Activated naive CD4-positive, alpha-beta T cell treated with anti-CD3 and anti-CD28 coated beads, Interleukin-2, amount 50 U/mL, for 24 hours (primary cell): ENCODE measurements around the gene PHF21A.

ENCODE experiments used
- H3K27ac Mint-ChIP-seq: one replicate; pipeline ENCODE4 v1.8.0; 2021; ENCODE audit warnings: mild to moderate bottlenecking, mixed read lengths
- H3K27me3 Mint-ChIP-seq: one replicate; pipeline ENCODE4 v1.8.0; 2021; ENCODE audit warnings: mixed read lengths
- H3K36me3 Mint-ChIP-seq: one replicate; pipeline ENCODE4 v1.8.0; 2021; ENCODE audit warnings: mixed read lengths
- H3K4me1 Mint-ChIP-seq: one replicate; pipeline ENCODE4 v1.8.0; 2021; ENCODE audit warnings: mixed read lengths
- H3K4me3 Mint-ChIP-seq: one replicate; pipeline ENCODE4 v1.8.0; 2021; ENCODE audit warnings: mild to moderate bottlenecking, mixed read lengths
- H3K9me3 Mint-ChIP-seq: one replicate; pipeline ENCODE4 v1.8.0; 2021; ENCODE audit warnings: mixed read lengths

Gene PHF21A

DNA sequence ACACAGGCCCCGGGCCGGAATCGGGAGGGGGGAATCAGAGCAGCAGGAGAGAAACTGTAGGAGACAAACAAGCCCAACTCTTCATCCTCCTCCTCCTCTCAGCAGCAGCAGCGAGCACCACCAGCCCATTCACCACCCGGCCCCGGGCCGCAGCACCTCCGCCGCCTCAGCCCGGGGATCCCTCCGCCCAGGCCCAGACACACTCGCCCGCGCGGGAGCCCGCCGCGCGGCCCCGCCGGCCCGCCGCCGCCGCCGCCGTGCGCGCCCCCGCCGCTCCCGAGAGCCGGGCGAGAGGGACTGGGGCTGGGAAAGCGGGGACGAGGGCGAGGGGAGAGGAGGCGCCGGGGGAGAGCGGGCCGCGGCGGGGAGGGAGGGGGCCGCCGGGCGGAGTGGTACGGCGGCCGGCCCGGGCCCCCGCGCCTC is at the start of gene PHF21A:
Gene PHF21A (minus strand): TSS at position 154 of the 423 bp plus-strand sequence. CDS start 37,235 bp downstream, outside the sequence.
- Mint-ChIP-seq H3K4me3 (peak within 1 kb of the TSS; percentile 89), H3K27ac (peak within 1 kb of the TSS; percentile 96), H3K36me3 (no peaks in the 10 kb centered on the region), H3K4me1 (peaks cover 44% of the 10 kb centered on the region), H3K9me3 (no peaks in the 10 kb centered on the region), H3K27me3 (no peaks in the 10 kb centered on the region)

DNA sequence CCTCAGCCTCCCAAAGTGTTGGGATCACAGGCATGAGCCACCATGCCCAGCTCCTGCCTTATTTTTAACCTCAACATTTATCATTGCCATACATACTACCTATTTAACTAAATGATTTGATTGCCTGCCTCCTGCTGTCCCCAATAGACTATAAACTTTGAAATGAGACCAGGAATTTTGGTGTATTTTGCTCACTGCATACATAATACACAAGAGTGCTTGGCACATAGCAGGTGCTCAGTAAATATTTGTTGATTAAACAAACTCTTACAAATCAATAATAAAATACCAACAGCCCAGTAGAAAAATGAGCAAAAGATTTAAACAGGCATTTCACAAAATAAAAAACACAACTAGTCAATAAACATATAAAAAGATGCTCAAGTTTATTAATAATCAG is 49.5 kb upstream of the PHF21A start:
- H3K4me3 Mint-ChIP-seq, result no peak overlapping the region
- no peaks in the 10 kb centered on the region for H3K36me3 Mint-ChIP-seq

DNA sequence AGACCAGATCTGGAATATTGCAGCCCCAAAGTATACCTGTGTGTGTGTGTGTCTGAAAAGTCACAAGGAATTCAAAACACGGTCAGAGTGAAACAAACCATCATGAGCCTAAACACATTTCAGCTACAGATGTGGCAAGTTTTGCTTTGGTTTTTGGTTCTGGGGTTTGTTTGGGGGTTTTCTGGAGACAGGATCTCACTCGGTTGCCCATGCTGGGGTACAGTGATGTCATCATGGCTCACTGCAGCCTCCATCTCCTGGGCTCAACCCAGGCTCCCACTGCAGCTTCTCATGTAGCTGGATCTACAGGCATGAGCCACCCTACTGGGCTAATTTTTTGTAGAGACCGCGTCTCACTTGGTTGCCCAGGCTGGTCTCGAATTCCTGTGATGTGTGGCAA is 41.4 kb upstream of the PHF21A start:
- no peaks in the 10 kb centered on the region for H3K4me1 Mint-ChIP-seq
- peaks cover 18% of the 10 kb centered on the region for H3K27me3 Mint-ChIP-seq
- no peaks in the 10 kb centered on the region for H3K9me3 Mint-ChIP-seq
- H3K4me3 Mint-ChIP-seq, result no peak overlapping the region
- H3K36me3 Mint-ChIP-seq, result no peaks in the 10 kb centered on the region
- H3K27ac Mint-ChIP-seq, result no peak overlapping the region

More for the DNA sequence above, 49.5 kb upstream of the PHF21A start:
- Mint-ChIP-seq H3K9me3 (no peaks in the 10 kb centered on the region), H3K4me1 (no peaks in the 10 kb centered on the region), H3K27ac (no peak overlapping the region), H3K27me3 (peaks cover 16% of the 10 kb centered on the region)

DNA sequence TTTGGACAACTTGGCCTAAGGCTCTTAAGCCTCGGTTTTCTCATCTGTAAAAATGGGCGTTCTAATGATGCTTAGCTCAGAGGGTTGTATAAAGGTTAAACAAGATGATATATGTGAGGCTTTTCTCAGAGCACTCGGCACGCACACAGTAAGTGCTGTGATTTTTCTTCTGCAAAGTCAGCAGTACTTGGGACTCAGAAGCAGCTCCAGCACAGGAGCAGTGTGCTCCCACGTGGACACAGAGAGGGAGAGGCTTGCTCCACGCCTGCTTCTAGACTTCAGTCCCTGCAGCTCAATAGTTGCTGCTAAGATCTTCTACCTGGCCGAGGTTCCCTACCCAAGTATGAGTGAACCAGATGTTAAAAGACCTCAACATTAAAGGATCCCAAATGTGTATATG is 39.9 kb upstream of the PHF21A start:
- H3K4me3 Mint-ChIP-seq, result no peak overlapping the region
- H3K27me3 Mint-ChIP-seq, result peaks cover 17% of the 10 kb centered on the region
- no peak overlapping the region for H3K27ac Mint-ChIP-seq
- H3K4me1 Mint-ChIP-seq, result no peaks in the 10 kb centered on the region
- H3K9me3 Mint-ChIP-seq, result no peaks in the 10 kb centered on the region
- no peaks in the 10 kb centered on the region for H3K36me3 Mint-ChIP-seq

DNA sequence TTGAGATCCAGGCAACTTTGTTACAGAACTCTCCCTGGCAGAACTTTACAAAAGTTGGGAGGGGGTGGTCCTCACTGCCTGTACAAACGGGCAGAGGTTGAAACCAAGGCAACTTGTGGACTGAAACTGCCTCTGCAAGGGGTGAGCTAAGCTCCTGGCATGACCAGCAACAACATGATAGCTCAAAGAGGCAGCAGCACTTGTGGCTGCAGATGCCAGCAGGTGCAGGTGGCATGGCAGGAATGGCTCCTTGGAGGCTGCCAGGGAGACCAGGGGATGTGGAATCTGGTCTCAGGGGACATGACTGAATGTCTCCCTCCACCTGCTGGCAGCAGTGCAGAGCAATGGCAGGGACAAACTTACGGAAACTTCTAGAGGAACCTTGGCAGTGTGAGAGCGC is 38.8 kb upstream of the PHF21A start:
- H3K4me1 Mint-ChIP-seq, result no peaks in the 10 kb centered on the region
- H3K27me3 Mint-ChIP-seq, result peaks cover 17% of the 10 kb centered on the region
- H3K27ac Mint-ChIP-seq, result no peak overlapping the region
- no peak overlapping the region for H3K4me3 Mint-ChIP-seq
- no peaks in the 10 kb centered on the region for H3K36me3 Mint-ChIP-seq
- H3K9me3 Mint-ChIP-seq, result no peaks in the 10 kb centered on the region

DNA sequence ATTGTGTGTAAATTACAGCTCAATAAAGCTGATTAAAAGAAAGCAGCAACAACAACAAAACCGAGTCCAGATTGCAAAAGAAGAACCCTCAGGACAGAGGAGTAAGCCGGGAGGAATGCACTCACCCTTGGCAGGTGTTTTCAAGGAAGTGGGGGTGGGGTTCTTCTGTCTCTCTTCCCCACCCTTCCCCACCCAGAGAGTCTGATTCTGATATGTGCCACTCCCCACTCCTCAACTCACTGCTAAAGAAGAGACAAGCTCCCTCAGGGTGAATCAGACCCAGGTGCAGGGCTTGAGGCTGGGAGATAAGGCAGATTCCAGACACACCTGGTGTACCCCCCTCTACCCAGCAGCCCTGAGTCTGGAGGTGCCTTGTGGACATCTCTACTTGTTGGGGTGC is 38.4 kb upstream of the PHF21A start:
- Mint-ChIP-seq H3K9me3 (no peaks in the 10 kb centered on the region), H3K4me1 (no peaks in the 10 kb centered on the region), H3K27me3 (peaks cover 17% of the 10 kb centered on the region), H3K36me3 (no peaks in the 10 kb centered on the region), H3K27ac (no peak overlapping the region), H3K4me3 (no peak overlapping the region)

DNA sequence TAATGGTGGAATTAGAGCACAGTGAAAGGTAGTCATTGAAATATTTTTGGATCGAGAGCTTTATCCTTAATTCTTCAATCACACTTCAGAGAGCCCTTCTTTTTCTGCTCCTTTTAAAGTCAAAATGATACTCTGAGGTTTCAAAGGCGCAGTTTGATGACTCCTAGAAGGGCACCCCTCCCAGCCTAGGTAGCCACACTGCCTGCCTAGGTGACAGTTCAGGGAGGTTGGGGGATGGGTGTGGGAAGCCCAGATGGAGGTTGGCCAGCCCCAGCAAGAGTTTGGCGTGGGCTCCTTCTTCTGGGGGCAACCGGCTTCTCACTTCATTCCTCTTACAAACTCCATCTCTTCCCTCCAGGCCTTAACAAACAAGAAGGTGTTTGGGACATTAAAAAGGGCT is 28.6 kb upstream of the PHF21A start:
- no peaks in the 10 kb centered on the region for H3K9me3 Mint-ChIP-seq
- H3K4me1 Mint-ChIP-seq, result no peaks in the 10 kb centered on the region
- no peak overlapping the region for H3K27ac Mint-ChIP-seq
- no peak overlapping the region for H3K4me3 Mint-ChIP-seq
- H3K27me3 Mint-ChIP-seq, result peaks cover 4% of the 10 kb centered on the region
- no peaks in the 10 kb centered on the region for H3K36me3 Mint-ChIP-seq

DNA sequence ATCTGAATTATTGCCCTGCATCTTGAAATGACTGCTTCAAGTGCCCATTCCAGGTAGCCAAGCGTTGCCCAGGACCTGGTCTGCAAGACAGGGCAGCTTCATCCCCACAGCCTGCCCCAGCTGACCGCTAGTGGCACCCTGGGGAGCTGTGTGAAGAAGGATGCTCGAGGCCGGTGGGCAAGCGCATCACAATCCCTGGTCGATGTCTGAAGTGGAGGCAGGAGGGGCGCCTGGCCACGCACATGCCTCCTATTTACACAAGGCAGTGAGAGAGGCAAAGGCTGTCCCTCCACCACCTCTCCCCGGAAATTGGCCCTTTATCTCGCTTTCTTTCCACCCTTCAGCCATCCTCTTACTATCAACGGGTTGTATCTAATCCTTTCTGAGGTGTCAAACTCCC is 28.1 kb upstream of the PHF21A start:
- no peaks in the 10 kb centered on the region for H3K4me1 Mint-ChIP-seq
- H3K27ac Mint-ChIP-seq, result no peak overlapping the region
- no peak overlapping the region for H3K4me3 Mint-ChIP-seq
- H3K36me3 Mint-ChIP-seq, result no peaks in the 10 kb centered on the region
- H3K9me3 Mint-ChIP-seq, result no peaks in the 10 kb centered on the region
- H3K27me3 Mint-ChIP-seq, result peaks cover 4% of the 10 kb centered on the region

DNA sequence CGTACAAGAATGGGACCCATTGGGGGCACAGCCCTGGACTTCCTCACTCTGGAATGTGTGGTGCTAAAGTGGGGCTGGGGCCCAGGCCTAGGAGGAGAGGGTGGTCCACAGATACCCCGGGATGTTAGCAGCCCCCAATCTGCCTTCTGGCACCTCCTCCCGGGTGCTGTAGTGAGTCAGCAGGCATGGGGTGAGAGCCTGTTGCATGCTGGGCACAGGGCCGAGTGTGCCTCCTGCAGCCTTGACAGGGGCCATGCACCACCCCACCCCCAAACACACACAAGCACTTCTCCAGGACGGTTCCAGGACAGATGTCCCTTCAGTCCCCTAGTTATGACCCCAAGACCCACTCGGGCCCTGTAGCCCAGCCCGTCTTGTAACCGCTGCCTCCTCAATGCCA is 23.5 kb upstream of the PHF21A start:
- no peaks in the 10 kb centered on the region for H3K9me3 Mint-ChIP-seq
- H3K27ac Mint-ChIP-seq, result no peak overlapping the region
- H3K36me3 Mint-ChIP-seq, result no peaks in the 10 kb centered on the region
- H3K27me3 Mint-ChIP-seq, result peaks cover 2% of the 10 kb centered on the region
- H3K4me3 Mint-ChIP-seq, result no peak overlapping the region
- no peaks in the 10 kb centered on the region for H3K4me1 Mint-ChIP-seq

DNA sequence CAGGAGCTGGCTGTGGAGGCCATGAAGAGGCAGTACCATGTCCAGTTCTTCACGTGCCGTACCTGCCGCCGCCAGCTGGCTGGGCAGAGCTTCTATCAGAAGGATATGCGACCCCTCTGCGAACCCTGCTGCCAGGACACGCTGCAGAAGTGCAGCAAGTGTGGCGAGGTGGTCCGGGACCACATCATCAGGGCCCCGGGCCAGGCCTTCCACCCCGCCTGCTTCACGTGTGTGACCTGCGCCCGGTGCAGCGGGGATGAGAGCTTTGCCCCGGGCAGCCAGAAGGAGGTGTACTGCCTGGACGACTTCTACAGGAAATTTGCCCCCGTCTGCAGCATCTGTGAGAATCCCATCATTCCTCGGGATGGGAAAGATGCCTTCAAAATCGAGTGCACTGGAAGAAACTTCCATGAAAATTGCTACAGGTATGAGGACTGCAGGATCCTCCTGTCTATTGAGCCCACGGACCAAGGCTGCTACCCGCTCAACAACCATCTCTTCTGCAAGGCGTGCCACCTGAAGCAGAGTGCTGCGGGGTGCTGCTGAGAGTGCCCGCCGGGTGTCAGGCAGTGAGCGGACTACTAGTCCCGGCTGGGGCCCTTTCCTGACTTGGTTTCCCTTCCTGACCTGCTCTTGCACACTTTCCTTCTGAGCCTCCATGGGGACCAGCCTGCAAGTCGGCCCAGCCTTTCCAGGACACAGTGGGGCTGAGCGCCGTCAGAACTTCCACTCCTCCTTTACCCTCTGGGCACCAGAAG is 22.0 kb upstream of the PHF21A start:
- Mint-ChIP-seq H3K9me3 (no peaks in the 10 kb centered on the region), H3K36me3 (no peaks in the 10 kb centered on the region), H3K27ac (no peak overlapping the region), H3K4me1 (no peaks in the 10 kb centered on the region), H3K4me3 (no peak overlapping the region), H3K27me3 (no peaks in the 10 kb centered on the region)

DNA sequence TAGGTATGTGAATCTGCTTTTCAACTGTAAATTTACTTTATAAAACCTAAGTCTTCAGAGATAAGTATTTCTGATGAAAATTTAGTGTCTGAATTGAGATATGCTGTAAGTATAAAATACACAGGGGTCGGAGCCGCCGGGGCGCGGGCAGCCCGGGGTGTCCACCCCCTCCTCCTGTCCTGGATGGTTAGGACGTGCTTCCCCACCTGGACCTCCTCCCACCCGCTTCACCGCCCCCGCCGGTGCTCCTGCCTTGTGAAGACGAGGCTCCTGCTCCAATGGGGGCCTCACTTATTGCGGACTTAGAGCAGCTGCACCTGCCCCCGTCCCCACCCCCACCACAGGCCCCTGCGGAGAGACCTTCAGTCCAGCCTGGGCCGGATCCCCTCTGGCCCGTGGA is 21.3 kb upstream of the PHF21A start:
- H3K36me3 Mint-ChIP-seq, result no peaks in the 10 kb centered on the region
- H3K27me3 Mint-ChIP-seq, result no peaks in the 10 kb centered on the region
- H3K27ac Mint-ChIP-seq, result no peak overlapping the region
- no peaks in the 10 kb centered on the region for H3K9me3 Mint-ChIP-seq
- H3K4me1 Mint-ChIP-seq, result no peaks in the 10 kb centered on the region
- H3K4me3 Mint-ChIP-seq, result no peak overlapping the region

DNA sequence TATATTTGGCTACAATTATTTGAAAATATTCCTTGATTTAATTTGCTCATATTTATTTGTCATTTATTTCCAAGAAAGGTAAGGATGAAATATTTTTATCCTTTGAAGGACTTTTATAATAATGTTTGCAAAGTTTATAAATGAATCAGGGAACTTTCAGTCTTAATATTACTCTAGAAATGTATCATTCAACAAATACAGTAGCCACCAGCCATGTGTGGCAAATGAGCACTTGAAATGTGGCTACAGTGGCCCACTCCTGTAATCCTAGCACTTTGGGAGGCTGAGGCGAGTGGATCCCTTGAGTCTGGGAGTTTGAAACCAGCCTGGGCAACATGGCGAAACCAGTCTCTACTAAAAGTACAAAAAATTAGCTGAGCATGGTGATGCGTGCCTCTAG is 20.3 kb upstream of the PHF21A start:
- Mint-ChIP-seq H3K27me3 (no peaks in the 10 kb centered on the region), H3K36me3 (no peaks in the 10 kb centered on the region), H3K9me3 (no peaks in the 10 kb centered on the region), H3K27ac (no peak overlapping the region), H3K4me3 (no peak overlapping the region), H3K4me1 (no peaks in the 10 kb centered on the region)

DNA sequence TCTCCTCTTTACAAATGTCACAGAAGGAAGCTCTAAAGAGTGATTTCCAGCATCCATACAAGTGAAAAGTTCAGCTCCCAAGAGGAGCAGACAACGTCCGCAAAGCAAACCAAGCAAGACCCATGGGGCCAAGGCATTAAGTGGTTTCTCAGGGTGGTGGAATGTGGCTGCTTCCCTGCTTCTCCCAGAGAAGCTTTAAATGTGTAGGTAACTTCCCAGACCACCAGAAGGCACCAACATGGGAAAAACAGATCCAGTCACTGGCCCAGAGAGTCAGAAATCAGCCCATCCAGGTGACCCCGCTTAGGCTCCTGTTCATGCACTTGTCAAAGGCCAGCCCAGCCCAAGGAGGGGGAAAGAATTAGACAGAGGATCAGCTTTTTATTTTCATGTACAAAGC is 13.3 kb upstream of the PHF21A start:
- no peaks in the 10 kb centered on the region for H3K9me3 Mint-ChIP-seq
- no peaks in the 10 kb centered on the region for H3K4me1 Mint-ChIP-seq
- H3K27ac Mint-ChIP-seq, result no peak overlapping the region
- no peaks in the 10 kb centered on the region for H3K36me3 Mint-ChIP-seq
- no peaks in the 10 kb centered on the region for H3K27me3 Mint-ChIP-seq
- no peak overlapping the region for H3K4me3 Mint-ChIP-seq

DNA sequence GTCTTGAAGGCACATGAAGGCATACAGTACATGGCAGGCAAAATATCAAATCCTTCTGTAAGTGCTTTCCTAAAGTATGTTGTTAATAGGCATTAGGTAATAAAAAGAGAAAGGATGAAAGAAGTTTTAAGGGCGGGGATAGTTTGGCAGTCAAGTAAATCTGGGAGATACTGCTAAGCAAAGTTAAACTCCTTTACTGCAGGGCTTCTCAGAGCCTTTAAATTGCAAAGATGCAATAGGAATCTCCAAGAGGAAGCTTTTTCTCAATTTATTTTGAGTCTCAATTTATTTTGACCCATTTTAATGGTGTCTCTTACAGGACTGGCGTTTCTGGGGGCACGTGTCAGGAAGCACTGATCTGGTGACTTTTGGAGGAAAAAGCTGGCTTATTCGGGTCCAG is 12.8 kb upstream of the PHF21A start:
- Mint-ChIP-seq H3K4me3 (no peak overlapping the region), H3K9me3 (no peaks in the 10 kb centered on the region), H3K36me3 (no peaks in the 10 kb centered on the region), H3K4me1 (no peaks in the 10 kb centered on the region), H3K27ac (no peak overlapping the region), H3K27me3 (no peaks in the 10 kb centered on the region)

DNA sequence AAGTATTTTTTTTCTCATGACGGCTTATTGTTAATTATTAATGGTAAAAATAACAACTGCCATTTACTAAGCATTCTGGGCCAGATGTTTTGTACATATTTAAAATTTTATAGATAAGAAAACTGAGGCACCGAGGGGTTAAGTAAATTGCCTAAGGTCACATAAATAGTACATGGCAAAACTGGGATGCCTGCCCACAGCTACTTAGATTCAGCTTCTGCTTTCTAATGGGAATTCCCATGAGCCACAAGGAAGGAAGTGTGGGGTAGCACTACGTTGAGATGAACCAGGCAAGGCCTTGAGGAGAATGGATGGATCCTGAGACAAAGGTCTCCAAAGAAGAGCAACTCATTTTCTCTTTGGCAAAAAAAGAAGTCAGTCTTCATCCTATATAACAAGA is 11.9 kb upstream of the PHF21A start:
- Mint-ChIP-seq H3K36me3 (no peaks in the 10 kb centered on the region), H3K27me3 (no peaks in the 10 kb centered on the region), H3K9me3 (no peaks in the 10 kb centered on the region), H3K4me1 (no peaks in the 10 kb centered on the region), H3K4me3 (no peak overlapping the region), H3K27ac (no peak overlapping the region)

DNA sequence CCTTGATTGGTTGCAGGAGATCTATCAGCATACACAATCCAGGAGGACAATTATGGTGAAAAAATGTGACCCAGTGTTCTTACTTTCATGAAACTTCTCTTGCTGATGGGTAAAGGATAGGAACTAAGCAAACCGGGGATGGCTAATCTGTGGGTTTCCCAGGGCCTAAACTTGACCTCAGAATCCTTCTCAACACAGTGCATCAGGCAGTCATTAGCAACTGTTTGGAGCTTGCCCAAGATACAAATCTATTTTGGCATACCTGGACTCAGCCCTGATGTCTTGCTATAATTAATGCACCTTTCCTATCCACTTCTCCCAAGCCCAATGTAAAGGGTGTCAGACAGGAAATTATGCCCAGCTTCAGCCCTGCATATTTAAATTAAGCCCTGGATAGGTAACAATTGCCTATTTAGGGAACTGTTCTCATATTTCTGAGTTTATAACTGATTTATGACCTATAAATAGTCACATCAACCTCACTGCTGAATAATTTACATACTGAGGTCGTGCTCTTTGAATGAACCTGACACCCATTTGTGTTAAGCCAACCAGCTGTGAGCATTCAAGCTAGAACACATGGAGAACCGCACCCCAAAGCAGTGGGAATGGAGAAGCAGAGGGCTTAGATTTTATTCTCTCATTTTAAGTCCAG is 9.2 kb upstream of the PHF21A start:
- Mint-ChIP-seq H3K4me3 (no peak overlapping the region), H3K9me3 (no peaks in the 10 kb centered on the region), H3K27ac (no peak overlapping the region), H3K4me1 (peaks cover 13% of the 10 kb centered on the region), H3K36me3 (no peaks in the 10 kb centered on the region), H3K27me3 (no peaks in the 10 kb centered on the region)

DNA sequence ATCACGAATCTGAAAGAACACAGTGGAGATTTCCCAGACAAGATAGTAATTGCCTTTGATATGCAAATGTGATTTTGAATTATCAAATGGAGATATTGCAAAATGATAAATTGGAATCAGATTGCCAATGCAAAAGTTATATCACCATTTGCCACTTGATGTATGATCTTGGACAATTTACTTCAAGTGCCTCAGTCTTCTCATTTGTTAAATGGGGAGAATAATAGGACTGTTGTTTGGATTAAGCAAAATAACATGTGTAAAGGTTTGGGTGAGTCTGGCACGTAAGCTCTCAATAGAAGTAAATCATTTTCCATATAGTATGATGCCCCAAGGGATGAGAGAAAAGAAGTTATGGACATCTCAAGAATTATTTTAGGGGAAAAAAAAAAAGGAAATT is 7.9 kb upstream of the PHF21A start:
- no peaks in the 10 kb centered on the region for H3K9me3 Mint-ChIP-seq
- no peak overlapping the region for H3K27ac Mint-ChIP-seq
- H3K4me1 Mint-ChIP-seq, result peaks cover 13% of the 10 kb centered on the region
- no peaks in the 10 kb centered on the region for H3K36me3 Mint-ChIP-seq
- H3K4me3 Mint-ChIP-seq, result no peak overlapping the region
- H3K27me3 Mint-ChIP-seq, result no peaks in the 10 kb centered on the region
